Activated naive CD8-positive, alpha-beta T cell treated with anti-CD3 and anti-CD28 coated beads for 36 hours (primary cell): ENCODE measurements around the gene ERVMER34-1. TPM values are rescaled to one million over a fixed set of nuclear protein-coding genes. Genes with fewer than 3 reads are reported as not detected.

Source experiments
- DNase-seq: peaks from one replicate; pipeline ENCODE4 v3.0.0; 2021
- H3K27ac Mint-ChIP-seq: one replicate; pipeline ENCODE4 v1.8.0; 2022; ENCODE audit warnings: mild to moderate bottlenecking, moderate library complexity, mixed read lengths
- H3K27me3 Mint-ChIP-seq: one replicate; pipeline ENCODE4 v1.8.0; 2022; ENCODE audit warnings: mild to moderate bottlenecking, mixed read lengths
- H3K36me3 Mint-ChIP-seq: one replicate; pipeline ENCODE4 v1.8.0; 2021; ENCODE audit warnings: mild to moderate bottlenecking, mixed read lengths
- H3K4me1 Mint-ChIP-seq: one replicate; pipeline ENCODE4 v1.8.0; 2021; ENCODE audit warnings: mixed read lengths
- H3K4me3 Mint-ChIP-seq: one replicate; pipeline ENCODE4 v1.8.0; 2022; ENCODE audit warnings: mild to moderate bottlenecking, moderate library complexity, mixed read lengths
- H3K9me3 Mint-ChIP-seq: one replicate; pipeline ENCODE4 v1.8.0; 2022; ENCODE audit warnings: mixed read lengths
- total RNA-seq, 2 experiments: library from RNA; stranded (reverse); gene quantifications; one replicate each; pipeline ENCODE4 v1.2.3, GENCODE V29; 2021

ERVMER34-1 gene, protein sequence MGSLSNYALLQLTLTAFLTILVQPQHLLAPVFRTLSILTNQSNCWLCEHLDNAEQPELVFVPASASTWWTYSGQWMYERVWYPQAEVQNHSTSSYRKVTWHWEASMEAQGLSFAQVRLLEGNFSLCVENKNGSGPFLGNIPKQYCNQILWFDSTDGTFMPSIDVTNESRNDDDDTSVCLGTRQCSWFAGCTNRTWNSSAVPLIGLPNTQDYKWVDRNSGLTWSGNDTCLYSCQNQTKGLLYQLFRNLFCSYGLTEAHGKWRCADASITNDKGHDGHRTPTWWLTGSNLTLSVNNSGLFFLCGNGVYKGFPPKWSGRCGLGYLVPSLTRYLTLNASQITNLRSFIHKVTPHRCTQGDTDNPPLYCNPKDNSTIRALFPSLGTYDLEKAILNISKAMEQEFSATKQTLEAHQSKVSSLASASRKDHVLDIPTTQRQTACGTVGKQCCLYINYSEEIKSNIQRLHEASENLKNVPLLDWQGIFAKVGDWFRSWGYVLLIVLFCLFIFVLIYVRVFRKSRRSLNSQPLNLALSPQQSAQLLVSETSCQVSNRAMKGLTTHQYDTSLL
- under 1 TPM; 0.06 to 0.12 TPM for total RNA-seq

DNA sequence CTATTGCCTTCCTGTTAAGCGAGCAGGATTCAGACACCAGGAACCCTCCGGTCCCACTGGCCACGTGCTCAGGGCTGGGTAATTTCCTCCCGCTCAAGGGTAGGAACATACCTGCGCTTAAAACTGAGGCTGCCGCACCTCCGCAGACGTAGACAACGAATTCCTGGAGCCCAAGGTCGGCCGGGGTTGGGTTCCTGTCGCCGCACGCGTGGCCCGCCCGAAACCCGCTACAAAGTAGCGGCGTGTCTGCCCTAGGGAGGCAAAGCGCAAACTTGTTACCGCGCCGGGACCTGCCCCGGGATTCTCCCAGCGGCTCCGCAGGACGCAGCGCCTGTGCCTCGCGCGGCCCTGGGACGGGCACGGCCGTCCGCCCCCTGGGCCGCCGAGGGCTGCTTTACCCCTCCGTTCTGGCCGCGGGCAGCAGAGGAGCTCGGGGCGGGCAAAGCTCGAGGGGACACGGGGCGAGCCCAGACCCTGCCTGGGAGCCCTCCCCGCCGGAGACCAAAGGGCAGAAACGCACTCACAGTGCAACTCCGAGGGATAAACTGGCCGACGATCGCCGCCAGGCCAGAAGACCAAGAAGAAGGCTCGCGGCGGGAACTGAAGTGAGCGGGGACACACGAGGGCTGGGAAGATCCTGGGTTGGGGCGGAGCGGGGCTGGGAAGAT is at the start of gene ERVMER34-1:
TSS of gene ERVMER34-1 (minus strand) at position 607 of the 668 bp plus-strand sequence. CDS start 5,905 bp downstream, outside the sequence.
- peaks cover 55% of the 10 kb centered on the region for H3K27me3 Mint-ChIP-seq
- no peaks in the 10 kb centered on the region for H3K36me3 Mint-ChIP-seq
- peaks cover 5% of the 10 kb centered on the region for H3K4me1 Mint-ChIP-seq
- DNase-seq = peak; percentile 14
- peak within 1 kb of the TSS; percentile 68 for H3K4me3 Mint-ChIP-seq
- no peak within 1 kb of the TSS for H3K27ac Mint-ChIP-seq
- no peaks in the 10 kb centered on the region for H3K9me3 Mint-ChIP-seq

DNA sequence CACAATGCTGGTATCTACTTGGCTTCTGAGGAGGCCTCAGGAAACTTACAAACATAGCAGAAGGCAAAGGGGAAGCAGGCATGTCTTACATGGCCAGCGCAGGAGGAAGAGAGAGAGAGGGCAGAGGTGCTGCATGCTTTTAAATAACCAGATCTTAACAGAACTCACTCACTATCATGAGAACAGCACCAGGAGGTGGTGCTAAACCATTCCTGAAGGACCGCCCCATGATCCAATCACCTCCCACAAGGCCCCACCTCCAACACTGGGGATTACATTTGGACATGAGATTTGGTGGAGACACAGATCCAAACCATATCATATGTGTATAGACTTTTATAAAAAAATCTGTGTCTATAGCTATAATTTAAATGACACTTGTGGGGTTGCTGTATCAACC is 48.6 kb upstream of the ERVMER34-1 start:
- Mint-ChIP-seq H3K4me1 (no peaks in the 10 kb centered on the region), H3K4me3 (no peak overlapping the region), H3K27me3 (peaks cover 9% of the 10 kb centered on the region), H3K27ac (no peak overlapping the region), H3K9me3 (no peaks in the 10 kb centered on the region), H3K36me3 (no peaks in the 10 kb centered on the region)
- DNase-seq = no peak

DNA sequence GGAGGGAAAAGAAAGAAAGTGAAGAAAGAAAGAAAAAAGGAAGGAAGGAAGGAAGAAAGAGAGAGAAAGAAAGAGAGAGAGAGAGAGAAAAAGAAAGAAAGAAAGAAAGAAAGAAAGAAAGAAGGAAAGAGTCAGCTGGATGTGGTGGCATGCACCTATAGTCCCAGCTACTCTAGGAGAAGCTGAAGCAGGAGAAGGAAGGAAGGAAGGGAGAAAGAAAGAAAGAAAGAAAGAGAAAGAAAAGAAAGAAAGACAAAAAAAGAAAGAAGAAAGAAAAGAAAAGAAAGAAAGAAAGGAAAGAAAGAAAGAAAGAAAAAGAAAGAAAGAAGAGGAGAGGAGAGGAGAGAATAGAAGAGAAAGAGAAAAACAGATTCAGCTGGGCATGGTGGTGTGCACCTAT is 44.3 kb upstream of the ERVMER34-1 start:
- Mint-ChIP-seq H3K27ac (no peak overlapping the region), H3K9me3 (no peaks in the 10 kb centered on the region), H3K36me3 (no peaks in the 10 kb centered on the region), H3K27me3 (peaks cover 4% of the 10 kb centered on the region), H3K4me1 (no peaks in the 10 kb centered on the region), H3K4me3 (no peak overlapping the region)
- DNase-seq = no peak

- Mint-ChIP-seq H3K9me3 (no peaks in the 10 kb centered on the region), H3K27ac (no peak overlapping the region), H3K4me3 (no peak overlapping the region), H3K27me3 (no peaks in the 10 kb centered on the region), H3K4me1 (no peaks in the 10 kb centered on the region), H3K36me3 (no peaks in the 10 kb centered on the region)
- no peak for DNase-seq
These were observed 40.7 kb upstream of the ERVMER34-1 start for GRCh38 chr4:52791936-52792335.

DNA sequence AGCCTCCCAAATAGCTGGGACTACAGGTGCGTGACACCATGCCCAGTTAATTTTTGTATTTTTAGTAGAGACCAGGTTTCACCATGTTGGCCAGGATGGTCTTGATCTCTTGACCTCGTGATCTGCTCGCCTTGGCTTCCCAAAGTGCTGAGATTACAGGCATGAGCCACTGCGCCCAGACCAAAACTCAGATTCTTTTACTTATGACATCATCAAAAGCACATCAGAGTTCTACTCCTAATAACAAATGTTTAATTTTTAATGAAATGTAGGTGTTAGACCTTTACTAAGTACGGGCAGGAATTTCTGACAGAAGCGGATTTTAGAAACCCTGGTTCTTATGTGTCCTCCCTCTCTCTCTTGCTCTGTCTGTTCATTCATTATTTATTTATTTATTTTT is 38.5 kb upstream of the ERVMER34-1 start:
- Mint-ChIP-seq H3K9me3 (no peaks in the 10 kb centered on the region), H3K27me3 (no peaks in the 10 kb centered on the region), H3K4me1 (no peaks in the 10 kb centered on the region), H3K4me3 (no peak overlapping the region), H3K27ac (no peak overlapping the region), H3K36me3 (no peaks in the 10 kb centered on the region)
- no peak for DNase-seq

DNA sequence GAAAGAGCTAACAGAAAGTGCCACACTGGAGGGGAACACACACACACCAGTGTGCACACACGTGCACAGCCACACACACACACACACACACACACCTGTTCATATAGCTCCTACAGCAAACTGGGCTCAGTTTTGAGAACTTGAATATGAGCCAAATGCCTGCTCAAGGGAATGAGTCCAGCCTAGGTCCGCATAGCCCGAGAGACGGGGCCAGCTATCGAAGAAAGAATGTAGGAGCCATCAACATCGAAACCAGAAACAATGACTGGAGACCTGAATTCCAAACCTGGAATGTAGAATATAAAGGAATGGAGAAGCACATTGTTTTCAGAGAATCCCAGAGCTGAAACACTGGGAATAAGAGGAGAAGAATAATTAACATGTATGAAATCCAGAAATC is 37.6 kb upstream of the ERVMER34-1 start:
- no peaks in the 10 kb centered on the region for H3K9me3 Mint-ChIP-seq
- no peaks in the 10 kb centered on the region for H3K36me3 Mint-ChIP-seq
- no peak for DNase-seq
- H3K4me3 Mint-ChIP-seq = no peak overlapping the region
- H3K27ac Mint-ChIP-seq = no peak overlapping the region
- H3K4me1 Mint-ChIP-seq = no peaks in the 10 kb centered on the region
- no peaks in the 10 kb centered on the region for H3K27me3 Mint-ChIP-seq

DNA sequence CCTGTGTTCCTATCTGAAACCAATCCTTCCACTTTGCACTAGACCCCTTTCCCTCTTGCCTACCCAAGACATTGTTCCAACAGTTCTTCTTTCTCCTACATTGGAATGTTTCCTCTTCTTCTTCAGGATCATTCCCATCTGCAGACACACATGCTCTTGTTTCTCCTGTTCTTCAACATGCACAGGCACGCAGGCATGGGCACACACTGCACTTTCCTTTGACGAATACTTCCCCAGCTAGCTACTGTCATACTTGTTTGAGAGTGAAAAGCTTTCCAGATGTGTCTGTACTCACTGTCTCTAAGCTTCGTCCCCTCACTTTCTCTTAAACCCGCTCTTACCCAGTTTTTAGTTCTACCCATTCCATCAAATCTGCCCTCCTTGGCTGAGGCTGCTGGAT is 31.8 kb upstream of the ERVMER34-1 start:
- no peaks in the 10 kb centered on the region for H3K36me3 Mint-ChIP-seq
- H3K27me3 Mint-ChIP-seq = peaks cover 4% of the 10 kb centered on the region
- H3K27ac Mint-ChIP-seq = no peak overlapping the region
- H3K9me3 Mint-ChIP-seq = no peaks in the 10 kb centered on the region
- H3K4me3 Mint-ChIP-seq = no peak overlapping the region
- DNase-seq = no peak
- no peaks in the 10 kb centered on the region for H3K4me1 Mint-ChIP-seq

- Mint-ChIP-seq H3K27me3 (peaks cover 20% of the 10 kb centered on the region), H3K9me3 (no peaks in the 10 kb centered on the region), H3K36me3 (no peaks in the 10 kb centered on the region), H3K4me3 (no peak overlapping the region), H3K4me1 (no peaks in the 10 kb centered on the region), H3K27ac (no peak overlapping the region)
- no peak for DNase-seq
These were observed 29.6 kb upstream of the ERVMER34-1 start for GRCh38 chr4:52780617-52781354.

DNA sequence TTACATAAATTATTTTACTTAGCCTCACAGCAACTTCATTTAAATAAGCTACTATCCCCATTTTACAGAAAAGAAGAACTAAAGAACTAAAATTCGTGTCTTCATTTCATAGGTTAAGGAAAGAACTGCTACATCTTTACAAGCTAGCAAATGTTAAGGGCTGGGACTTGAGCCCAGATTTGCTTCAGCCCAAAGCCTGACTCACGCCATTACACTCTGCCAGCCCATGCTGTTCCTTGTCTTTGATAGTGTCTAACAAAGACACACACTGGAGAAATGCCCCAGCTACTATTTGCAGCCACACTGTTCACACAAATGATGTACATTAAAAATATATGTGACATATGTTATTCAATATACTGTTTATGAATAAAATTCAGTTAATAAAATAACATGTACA is 29.0 kb upstream of the ERVMER34-1 start:
- peaks cover 22% of the 10 kb centered on the region for H3K27me3 Mint-ChIP-seq
- H3K27ac Mint-ChIP-seq = no peak overlapping the region
- H3K9me3 Mint-ChIP-seq = no peaks in the 10 kb centered on the region
- no peak for DNase-seq
- H3K4me1 Mint-ChIP-seq = no peaks in the 10 kb centered on the region
- no peak overlapping the region for H3K4me3 Mint-ChIP-seq
- no peaks in the 10 kb centered on the region for H3K36me3 Mint-ChIP-seq

DNA sequence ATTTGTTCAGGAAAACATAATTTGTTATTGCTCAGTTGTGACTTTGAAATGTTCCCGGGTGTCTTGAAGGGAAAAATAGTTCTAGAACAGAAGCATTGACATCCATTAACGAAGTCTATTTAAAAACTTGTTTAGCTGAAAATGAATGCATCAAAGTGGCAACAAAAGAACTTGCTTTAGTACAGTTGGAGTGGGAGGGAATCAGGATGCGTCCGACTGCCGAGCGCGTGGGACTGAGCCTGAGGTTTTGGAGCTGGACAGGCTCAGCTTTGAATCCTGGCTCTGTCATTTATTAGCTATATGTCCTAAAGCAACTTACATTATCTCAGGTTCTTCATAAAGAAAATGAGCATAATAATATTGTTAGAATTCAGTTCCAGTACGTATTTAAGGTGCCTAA is 9.0 kb upstream of the ERVMER34-1 start:
- no peak overlapping the region for H3K27ac Mint-ChIP-seq
- no peak for DNase-seq
- H3K27me3 Mint-ChIP-seq = peaks cover 14% of the 10 kb centered on the region
- no peak overlapping the region for H3K4me3 Mint-ChIP-seq
- H3K36me3 Mint-ChIP-seq = no peaks in the 10 kb centered on the region
- H3K9me3 Mint-ChIP-seq = no peaks in the 10 kb centered on the region
- H3K4me1 Mint-ChIP-seq = no peaks in the 10 kb centered on the region

DNA sequence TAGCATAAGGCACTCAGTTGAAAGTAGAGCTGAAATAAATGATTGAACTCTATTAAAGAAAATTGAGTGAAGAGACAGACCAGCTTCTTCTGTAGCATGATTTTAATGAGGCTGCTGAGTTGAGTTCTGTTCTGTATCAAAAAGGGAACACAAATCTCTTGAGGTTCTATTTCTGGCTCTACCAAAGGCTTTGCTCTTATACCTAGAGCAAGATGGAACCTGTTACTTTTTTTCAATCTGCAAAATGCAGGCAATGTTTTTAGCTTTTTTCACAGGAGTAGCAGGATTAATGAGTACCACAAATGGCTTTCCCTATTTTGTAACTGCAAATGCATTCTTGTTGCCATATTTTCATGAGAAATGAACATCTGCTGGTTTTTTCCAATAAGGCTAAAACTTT is 4.2 kb upstream of the ERVMER34-1 start:
- Mint-ChIP-seq H3K9me3 (no peaks in the 10 kb centered on the region), H3K27ac (no peak overlapping the region), H3K4me1 (peaks cover 4% of the 10 kb centered on the region), H3K27me3 (peaks cover 46% of the 10 kb centered on the region), H3K4me3 (no peak overlapping the region), H3K36me3 (no peaks in the 10 kb centered on the region)
- DNase-seq = no peak

DNA sequence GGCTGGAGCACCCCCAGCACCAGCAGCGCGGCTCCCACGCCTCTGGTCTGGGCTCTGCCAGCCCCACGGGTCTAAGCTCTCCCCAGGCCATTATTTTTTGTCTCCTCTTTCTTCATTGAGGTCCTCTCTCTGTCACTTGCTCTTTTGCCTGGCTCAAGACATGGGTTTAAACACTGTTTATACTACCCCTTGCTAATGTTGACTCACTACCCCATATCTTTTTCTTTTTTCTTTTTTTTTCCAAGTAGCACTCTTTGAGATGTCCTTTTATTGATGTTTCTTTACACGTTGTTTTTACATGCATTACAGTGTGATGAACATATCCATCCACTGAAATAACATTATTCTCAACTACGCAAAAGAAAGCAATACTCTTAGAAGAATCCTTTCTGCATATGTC is 1.7 kb upstream of the ERVMER34-1 start:
- Mint-ChIP-seq H3K4me1 (peaks cover 5% of the 10 kb centered on the region), H3K36me3 (no peaks in the 10 kb centered on the region), H3K27me3 (peaks cover 55% of the 10 kb centered on the region), H3K4me3 (no peak overlapping the region), H3K9me3 (no peaks in the 10 kb centered on the region), H3K27ac (no peak overlapping the region)
- DNase-seq = no peak

GRCh38 chr4:52751487-52751911 is 274 bp upstream of the ERVMER34-1 start:
- no peak for DNase-seq
- Mint-ChIP-seq H3K4me1 (peaks cover 5% of the 10 kb centered on the region), H3K27me3 (peaks cover 55% of the 10 kb centered on the region), H3K27ac (no peak overlapping the region), H3K9me3 (no peaks in the 10 kb centered on the region), H3K4me3 (peak overlapping the region; percentile 68), H3K36me3 (no peaks in the 10 kb centered on the region)

GRCh38 chr4:52750213-52750612 is 1.0 kb downstream of the ERVMER34-1 start:
- no peak overlapping the region for H3K4me3 Mint-ChIP-seq
- no peak for DNase-seq

GRCh38 chr4:52748432-52748831 is 2.8 kb downstream of the ERVMER34-1 start:
- peaks cover 42% of the 10 kb centered on the region for H3K27me3 Mint-ChIP-seq
- H3K4me3 Mint-ChIP-seq = no peak overlapping the region
- no peak overlapping the region for H3K27ac Mint-ChIP-seq
- H3K36me3 Mint-ChIP-seq = no peaks in the 10 kb centered on the region
- no peaks in the 10 kb centered on the region for H3K9me3 Mint-ChIP-seq
- peaks cover 5% of the 10 kb centered on the region for H3K4me1 Mint-ChIP-seq
- no peak for DNase-seq

More at GRCh38 chr4:52750213-52750612, 1.0 kb downstream of the ERVMER34-1 start:
- Mint-ChIP-seq H3K9me3 (no peaks in the 10 kb centered on the region), H3K27me3 (peaks cover 55% of the 10 kb centered on the region), H3K36me3 (no peaks in the 10 kb centered on the region), H3K4me1 (peaks cover 5% of the 10 kb centered on the region), H3K27ac (no peak overlapping the region)
